ENCODE results near the gene FAM47C.
A peak's percentile ranks its signal among the peaks of the same experiment; 100 is the strongest.
"Not testable (repeated sequence)": the region's sequence is repeated elsewhere in the genome, so short reads cannot be mapped to it uniquely, and the experiment has no call there.

FAM47C gene

DNA sequence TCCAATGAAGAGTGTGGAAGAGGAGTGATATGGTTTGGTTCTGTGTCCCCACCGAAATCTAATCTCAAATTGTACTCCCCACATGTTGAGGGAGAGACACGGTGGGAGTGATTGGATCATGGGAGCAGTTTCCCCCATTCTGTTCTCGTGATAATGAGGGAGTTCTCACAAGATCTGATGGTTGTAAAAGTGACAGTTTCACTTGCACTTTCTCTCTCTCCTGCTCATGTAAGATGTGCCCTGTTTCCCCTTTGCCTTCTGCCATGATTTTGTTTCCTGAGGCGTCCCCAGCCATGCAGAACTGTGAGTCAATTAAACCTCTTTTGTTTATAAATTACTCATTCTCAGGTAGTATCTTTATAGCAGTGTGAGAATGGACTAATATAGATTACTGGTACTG, 39.6 kb downstream of the FAM47C start:
- TF ChIP-seq, protein P1, sequence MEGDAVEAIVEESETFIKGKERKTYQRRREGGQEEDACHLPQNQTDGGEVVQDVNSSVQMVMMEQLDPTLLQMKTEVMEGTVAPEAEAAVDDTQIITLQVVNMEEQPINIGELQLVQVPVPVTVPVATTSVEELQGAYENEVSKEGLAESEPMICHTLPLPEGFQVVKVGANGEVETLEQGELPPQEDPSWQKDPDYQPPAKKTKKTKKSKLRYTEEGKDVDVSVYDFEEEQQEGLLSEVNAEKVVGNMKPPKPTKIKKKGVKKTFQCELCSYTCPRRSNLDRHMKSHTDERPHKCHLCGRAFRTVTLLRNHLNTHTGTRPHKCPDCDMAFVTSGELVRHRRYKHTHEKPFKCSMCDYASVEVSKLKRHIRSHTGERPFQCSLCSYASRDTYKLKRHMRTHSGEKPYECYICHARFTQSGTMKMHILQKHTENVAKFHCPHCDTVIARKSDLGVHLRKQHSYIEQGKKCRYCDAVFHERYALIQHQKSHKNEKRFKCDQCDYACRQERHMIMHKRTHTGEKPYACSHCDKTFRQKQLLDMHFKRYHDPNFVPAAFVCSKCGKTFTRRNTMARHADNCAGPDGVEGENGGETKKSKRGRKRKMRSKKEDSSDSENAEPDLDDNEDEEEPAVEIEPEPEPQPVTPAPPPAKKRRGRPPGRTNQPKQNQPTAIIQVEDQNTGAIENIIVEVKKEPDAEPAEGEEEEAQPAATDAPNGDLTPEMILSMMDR (conservative IDR thresholded peaks at IDR 0.05; ENCODE audit: control insufficient read depth, insufficient read depth, low read depth, low read length) = no peak
- no peak overlapping the region for H3K4me3 ChIP-seq (ENCODE audit: control insufficient read depth, low read depth, low read length)
- DNase-seq (ENCODE audit: low read depth) = no peak

DNA sequence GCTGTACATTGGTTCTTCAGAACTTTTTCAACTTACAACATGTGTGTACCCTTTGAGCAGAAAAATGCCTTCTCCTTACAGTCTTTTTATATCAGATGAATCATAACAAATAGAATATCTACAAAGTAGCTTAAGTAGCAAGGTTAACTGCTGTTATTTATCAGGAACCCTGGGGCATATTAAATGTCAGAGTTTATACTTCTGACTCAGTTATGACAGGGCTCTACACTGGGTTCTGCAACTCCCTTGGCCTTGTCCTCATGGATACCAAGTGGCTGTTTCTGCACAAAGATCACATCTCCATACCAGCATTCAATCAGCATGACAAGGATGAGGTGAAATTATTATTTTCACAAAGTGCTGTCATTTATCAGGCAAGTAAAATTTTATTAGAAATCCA, 49.4 kb downstream of the FAM47C start:
- H3K4me3 ChIP-seq (ENCODE audit: control insufficient read depth, low read depth, low read length); DNase-seq (ENCODE audit: low read depth): not testable (repeated sequence)

DNA sequence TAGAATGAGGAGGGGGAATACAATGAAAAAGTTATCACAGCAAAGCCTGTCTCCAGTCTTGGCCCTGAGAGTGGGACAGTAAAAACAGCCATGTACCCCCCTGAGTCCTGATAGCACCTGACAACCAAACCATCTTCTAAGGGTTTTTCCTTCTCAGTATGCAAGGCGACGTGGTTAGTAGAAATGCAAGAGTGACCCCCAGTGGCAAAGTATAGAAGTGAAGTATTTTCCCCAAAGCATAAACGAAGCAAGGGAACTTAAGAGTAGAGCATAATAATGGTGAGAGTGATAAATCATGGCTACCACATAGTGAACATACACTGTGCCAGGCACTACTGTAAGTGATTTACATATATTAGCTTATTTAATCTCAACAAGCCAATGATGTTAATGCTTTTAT, 52.8 kb downstream of the FAM47C start:
- TF ChIP-seq, protein P1 (conservative IDR thresholded peaks at IDR 0.05; ENCODE audit: control insufficient read depth, insufficient read depth, low read depth, low read length) = peak; percentile 63
- DNase-seq (ENCODE audit: low read depth) = peak; percentile 46
- no peak overlapping the region for H3K4me3 ChIP-seq (ENCODE audit: control insufficient read depth, low read depth, low read length)

All from fibroblast of mammary gland (primary cell).